C1 segment of cervical spinal cord (tissue), 14 donors: ENCODE measurements around the gene EMP3.

Source experiments
- DNase-seq, 14 donors: peaks; one replicate each; lab custom pipeline; 2025; lab: John Stamatoyannopoulos, UW

Gene EMP3

GRCh38 chr19:48373567-48373966, 48.2 kb downstream of the EMP3 start:
- DNase-seq, result no peak

GRCh38 chr19:48378194-48378570, 52.8 kb downstream of the EMP3 start:
- DNase-seq, result no peak

GRCh38 chr19:48379058-48379457, 53.7 kb downstream of the EMP3 start:
- DNase-seq, result no peak
